Measurements from ENCODE around the gene RASGRF2. TPM values are rescaled to one million over a fixed set of nuclear protein-coding genes. Genes with fewer than 3 reads are reported as not detected.

The RASGRF2 gene
- total and polyA plus RNA-seq, 2 of the 8 experiments (the other 6 are each of a cell fraction or from before 2014, with no cell fraction given): 2.6 to 29.5 TPM

- ChIA-PET CTCF (ENCODE audit: partially characterized antibody) (interaction anchor here (0.7 to 1.3 kb wide), 6 partner anchors 10 to 53 kb away, joined by 3 read pairs; partner anchors contain the start of gene CKMT2), POLR2A (ENCODE audit: partially characterized antibody) (interaction anchor here (5.8 kb wide), 1 partner anchor 9 kb away, joined by 24 read pairs; no protein-coding TSS in a partner anchor)
- Histone ChIP-seq H3K4me2 (ENCODE audit: insufficient read depth in 1 of 2, low read depth in 2 of 2, low read length in 2 of 2) (no peak overlapping the region), H3K18ac (ENCODE audit: extremely low read depth, low read length) (no peak overlapping the region; the same call in 1 of the 2 replicates), H2BK12ac (ENCODE audit: low read depth, low read length) (no peak overlapping the region), H3K56ac (replicated peaks; ENCODE audit: insufficient read length, low read depth, low read length) (no peak overlapping the region), H3K27ac (ENCODE audit: low read depth, low read length) (no peak overlapping the region), H3K23me2 (ENCODE audit: low read depth, low read length) (no peaks in the 10 kb centered on the region; the same call in 1 of the 2 replicates), H4K5ac (ENCODE audit: insufficient read length, low read depth, low read length) (no peak overlapping the region), H2AK5ac (ENCODE audit: low read depth, low read length) (no peak overlapping the region), H2BK20ac (ENCODE audit: low read length) (no peak overlapping the region), H4K8ac (ENCODE audit: extremely low read depth, insufficient read depth, low read length) (no peak overlapping the region), H2BK5ac (ENCODE audit: low read depth, low read length) (no peak overlapping the region), H4K91ac (replicated peaks; ENCODE audit: insufficient read length, low read length) (no peak overlapping the region), H3K36me3 (ENCODE audit: control insufficient read depth in 2 of 4, insufficient read depth in 4 of 4, low read length in 3 of 4) (0 out of 8 replicates have a peak, but pooled peaks cover 0 to 4% (median 0%) of the 10 kb centered on the region in 4 experiments), H3K9ac (replicated peaks in 1 of 4; ENCODE audit: extremely low read depth in 1 of 4, low read depth in 3 of 4, low read length in 3 of 4) (no peak overlapping the region), H2BK15ac (ENCODE audit: low read length) (no peak overlapping the region), H3K4me3 (ENCODE audit: extremely low read depth in 1 of 4, insufficient read depth in 2 of 4, low read depth in 3 of 4, low read length in 4 of 4) (no peak overlapping the region), H3K79me1 (ENCODE audit: low read depth, low read length) (peaks cover 4% of the 10 kb centered on the region), H2BK120ac (replicated peaks; ENCODE audit: low read depth, low read length) (no peak overlapping the region), H3K4ac (replicated peaks; ENCODE audit: insufficient read length, low read depth, low read length) (no peak overlapping the region), H4K20me1 (replicated peaks in 1 of 2; ENCODE audit: control insufficient read depth in 1 of 2, insufficient read depth in 2 of 2, low read length in 2 of 2) (peaks cover 3% of the 10 kb centered on the region in 2 experiments), H2AFZ (ENCODE audit: low read length) (no peak overlapping the region), H3K14ac (ENCODE audit: insufficient read length) (no peak overlapping the region), H3K27me3 (replicated peaks in 1 of 4; ENCODE audit: control insufficient read depth in 3 of 4, extremely low read depth in 1 of 4, insufficient read depth in 3 of 4, low read length in 3 of 4) (no peaks in the 10 kb centered on the region), H3K79me2 (ENCODE audit: control insufficient read depth in 1 of 2, insufficient read depth in 2 of 2, low read length in 2 of 2) (no peaks in the 10 kb centered on the region), H3K4me1 (replicated peaks in 1 of 4; ENCODE audit: control insufficient read depth in 3 of 4, insufficient read depth in 4 of 4, low read length in 3 of 4) (peaks cover 0 to 7% (median 2%) of the 10 kb centered on the region in 4 experiments; a peak in 2 of 7 replicates), H3K23ac (ENCODE audit: insufficient read length) (no peak overlapping the region), H3K9me3 (ENCODE audit: insufficient read depth in 2 of 2, low read depth in 1 of 2, low read length in 1 of 2) (no peaks in the 10 kb centered on the region)
- FAIRE-seq (no peak), DNase-seq (ENCODE audit: low read depth in 1 of 2, low spot score in 2 of 2) (no peak)
- WGBS, 2 experiments (ENCODE audit: extremely low coverage in 1 of 2, insufficient coverage in 1 of 2, insufficient read length in 1 of 2, insufficient replicate concordance in 2 of 2, low coverage in 1 of 2, low lambda C conversion rate in 2 of 2, missing lambda C conversion rate in 1 of 2): 92% methylated on average over 5 of the region's 5 CpGs; no CpG with 5 or more reads in 1 of the 2 experiments
- TF ChIP-seq SRF (IDR thresholded peaks at IDR 0.05; ENCODE audit: low read depth, low read length): no peak
- no peak for TF ChIP-seq BRCA1 (IDR thresholded peaks at IDR 0.05; ENCODE audit: low read depth, low read length)
- TF ChIP-seq CBX8 (IDR thresholded peaks at IDR 0.05; ENCODE audit: borderline replicate concordance, low read depth, low read length): no peak
- TF ChIP-seq ATF3 (IDR thresholded peaks at IDR 0.05; ENCODE audit: insufficient read depth, low read depth, low read length): no peak
- TF ChIP-seq JUN (IDR thresholded peaks at IDR 0.05; ENCODE audit: low read depth, low read length): no peak
- TF ChIP-seq EZH2 (IDR thresholded peaks at IDR 0.05; ENCODE audit: low read depth, low read length, severe bottlenecking): no peak
- no peak for TF ChIP-seq ZNF274 (IDR thresholded peaks at IDR 0.05; ENCODE audit: borderline replicate concordance, extremely low read depth, low read length)
- TF ChIP-seq CTCF (IDR thresholded peaks at IDR 0.05; ENCODE audit: control extremely low read depth in 1 of 3, insufficient read depth in 1 of 3, low read depth in 1 of 3, low read length in 3 of 3): no peak
- no peak for TF ChIP-seq TCF12 (IDR thresholded peaks at IDR 0.05; ENCODE audit: low read depth, low read length)
- no peak for TF ChIP-seq SP1 (IDR thresholded peaks at IDR 0.05; ENCODE audit: low read depth, low read length)
Measured at GRCh38 chr5:81245871-81246235, 285.7 kb downstream of the RASGRF2 start.

All from H1 (cell line).